Skeletal muscle cell (primary cell): ENCODE results near the gene ZNF780B.

ENCODE experiments used
- DNase-seq: peaks from one replicate; pipeline ENCODE4 v3.0.0-alpha.2; 2010; ENCODE audit warnings: low read depth
- H3K4me3 ChIP-seq: 2 replicates; pipeline ENCODE4 v1.5.1; 2011; ENCODE audit warnings: low read depth, mild to moderate bottlenecking, control low read depth, low read length, moderate library complexity

ZNF780B gene

DNA sequence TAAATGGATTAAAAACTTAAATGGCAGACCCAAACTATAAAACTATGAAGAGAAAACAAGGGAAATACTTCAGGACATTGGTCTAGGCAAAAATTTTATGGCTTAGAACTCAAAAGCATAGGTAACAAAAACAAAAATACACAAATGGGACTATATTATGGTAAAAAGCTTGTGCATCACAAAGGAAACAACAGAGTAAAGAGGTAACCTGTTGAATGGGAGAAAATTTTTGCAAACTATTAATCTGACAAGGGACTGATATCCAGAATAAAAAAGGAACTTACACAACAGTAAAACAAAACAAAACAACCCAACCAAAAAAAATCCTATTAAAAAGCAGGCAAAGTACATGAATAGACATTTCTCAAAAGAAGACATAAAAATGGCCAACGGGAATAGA is 68.4 kb downstream of the ZNF780B start:
- no peak overlapping the region for H3K4me3 ChIP-seq
- no peak for DNase-seq

DNA sequence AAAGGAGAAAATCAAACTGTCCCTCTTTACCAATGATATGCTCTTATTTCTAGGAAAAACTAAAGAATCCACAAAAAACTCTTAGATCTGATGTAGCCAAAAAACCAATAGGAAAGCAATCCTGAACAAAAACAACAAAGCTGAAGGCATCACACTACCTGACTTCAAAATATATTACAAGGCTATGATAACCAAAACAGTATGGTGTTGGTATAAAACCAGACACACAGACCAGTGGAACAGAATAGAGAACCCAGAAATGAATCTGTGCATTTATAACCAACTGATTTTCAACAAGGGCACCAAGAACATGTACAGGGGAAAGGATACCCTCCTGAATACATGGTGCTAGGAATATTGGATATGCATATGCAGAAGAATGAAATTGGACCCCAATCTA is 68.9 kb downstream of the ZNF780B start:
- no peak overlapping the region for H3K4me3 ChIP-seq
- no peak for DNase-seq

DNA sequence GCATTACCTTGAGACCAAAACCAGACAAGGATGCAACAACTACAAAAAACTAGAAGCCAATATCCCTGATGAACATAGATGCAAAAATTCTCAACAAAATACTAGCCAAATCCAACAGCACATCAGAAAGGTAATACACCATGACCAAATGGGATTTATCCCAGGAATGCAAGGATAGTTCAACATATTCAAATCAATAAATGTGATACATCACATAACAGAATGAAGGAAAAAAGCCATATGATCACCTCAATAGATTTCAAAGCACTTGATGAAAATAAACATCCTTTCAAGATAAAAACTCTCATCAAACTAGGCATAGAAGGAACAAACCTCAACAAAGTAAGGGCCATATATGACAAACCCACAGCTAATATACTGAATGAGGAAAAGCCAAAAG is 69.4 kb downstream of the ZNF780B start:
- no peak for DNase-seq
- H3K4me3 ChIP-seq = no peak overlapping the region

DNA sequence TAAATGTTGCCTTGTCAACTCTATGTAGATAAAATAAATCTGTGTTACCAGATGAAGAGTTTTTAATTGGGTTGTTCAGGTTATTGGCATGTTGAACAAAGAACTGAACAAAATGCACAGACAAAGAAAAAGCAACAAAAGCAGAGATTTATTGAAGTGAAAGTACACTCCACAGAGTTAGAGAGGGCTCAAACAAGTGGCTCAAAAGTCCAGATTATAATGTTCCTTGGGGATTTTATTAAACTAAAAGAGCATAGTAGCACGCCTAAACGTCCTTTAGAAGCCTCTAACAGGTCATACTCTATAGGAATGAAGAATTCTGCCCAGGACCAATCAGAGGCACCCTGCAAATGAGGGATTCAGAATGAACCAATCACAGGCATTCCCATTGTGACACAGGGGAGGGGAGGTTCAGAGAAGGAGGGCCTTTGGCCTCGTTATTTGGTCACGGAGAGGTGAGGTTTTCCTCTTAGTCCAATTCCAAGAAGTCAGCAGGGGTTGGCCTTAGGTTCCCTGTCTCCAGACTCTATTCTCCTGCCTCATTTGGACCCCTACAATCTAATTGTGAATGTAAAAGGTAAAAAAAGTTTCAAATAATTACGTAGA is 72.2 kb downstream of the ZNF780B start:
- no peak for DNase-seq
- H3K4me3 ChIP-seq = no peak overlapping the region

DNA sequence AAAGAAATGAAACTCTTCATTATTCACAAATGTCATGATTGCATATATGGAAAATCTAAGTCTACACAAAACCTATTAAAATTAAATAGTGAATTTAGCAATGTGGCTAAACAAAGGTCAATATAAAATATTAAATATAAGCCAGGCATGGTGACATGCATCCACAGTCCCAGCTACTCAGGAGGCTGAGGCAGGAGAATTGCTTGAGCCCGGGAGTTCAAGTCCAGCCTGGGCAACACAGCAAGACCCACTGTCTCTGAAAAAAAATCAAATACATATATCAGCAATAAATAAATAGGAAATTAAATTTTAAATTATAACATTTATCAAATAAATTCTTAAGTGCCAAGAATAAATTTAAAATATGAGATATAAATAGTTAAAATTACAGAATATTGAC is 73.1 kb downstream of the ZNF780B start:
- no peak for DNase-seq
- H3K4me3 ChIP-seq = no peak overlapping the region
